Common myeloid progenitor, CD34-positive (primary cell): ENCODE measurements around the gene SLCO3A1.
"Not testable (repeated sequence)": the region's sequence is repeated elsewhere in the genome, so short reads cannot be mapped to it uniquely, and the experiment has no call there.

Experiments used
- CTCF ChIA-PET: fragments of 350-600 bp; sonication (Branson Sonifier 250); formaldehyde crosslinking; loops from one replicate; lab custom pipeline; 2021; ENCODE audit warnings: antibody characterized with exemption; lab: Charles Lee
- POLR2A ChIA-PET: fragments of 350-600 bp; sonication (Branson Sonifier 250); formaldehyde crosslinking; loops from one replicate; lab custom pipeline; 2021; ENCODE audit warnings: antibody characterized with exemption; lab: Charles Lee
- DNase-seq, 3 donors: peaks; one replicate each; pipeline versions ENCODE4 v3.0.0 to v3.0.0-alpha.2; 2013
- H3K27ac ChIP-seq, 2 experiments: 1 replicate in 1 of 2; 2 replicates in 1 of 2; pipeline ENCODE4 v1.7.0; 2013; ENCODE audit warnings: inconsistent platforms in 2 of 2, low read length in 2 of 2, mild to moderate bottlenecking in 2 of 2, low read depth in 1 of 2, moderate library complexity in 1 of 2; ENCODE audit not compliant: severe bottlenecking in 2 of 2, insufficient read depth in 1 of 2, poor library complexity in 1 of 2
- H3K27me3 ChIP-seq, 5 experiments: replicated peaks in 2 of 5; 1 replicate in 3 of 5; 2 replicates in 2 of 5; pipeline versions ENCODE4 v1.6.1 to v1.7.0; 2013; ENCODE audit warnings: low read length in 4 of 5, mild to moderate bottlenecking in 2 of 5, moderate library complexity in 2 of 5, inconsistent platforms in 1 of 5; ENCODE audit not compliant: insufficient read depth in 5 of 5, control insufficient read depth in 4 of 5
- H3K36me3 ChIP-seq, 4 experiments: 1 replicate in 2 of 4; 2 replicates in 2 of 4; pipeline versions ENCODE4 v1.6.1 to v1.7.0; 2013; ENCODE audit warnings: low read length in 3 of 4, control low read depth in 1 of 4, mild to moderate bottlenecking in 1 of 4; ENCODE audit not compliant: control insufficient read depth in 4 of 4, insufficient read depth in 4 of 4
- H3K4me1 ChIP-seq, 4 experiments: 1 replicate in 3 of 4; 2 replicates in 1 of 4; pipeline versions ENCODE4 v1.6.1 to v1.7.1; 2013; ENCODE audit warnings: low read length in 3 of 4, mild to moderate bottlenecking in 3 of 4, control low read depth in 1 of 4, inconsistent platforms in 1 of 4, moderate library complexity in 1 of 4; ENCODE audit not compliant: control insufficient read depth in 4 of 4, insufficient read depth in 4 of 4; ENCODE audit errors: control extremely low read depth in 1 of 4
- H3K4me3 ChIP-seq, 7 experiments: 1 replicate in 4 of 7; 2 replicates in 3 of 7; pipeline versions ENCODE4 v1.5.1 to v1.7.0; 2013; ENCODE audit warnings: mild to moderate bottlenecking in 7 of 7, low read length in 6 of 7, moderate library complexity in 6 of 7, inconsistent platforms in 2 of 7, low read depth in 2 of 7, control low read depth in 1 of 7; ENCODE audit not compliant: insufficient read depth in 4 of 7, control insufficient read depth in 1 of 7; ENCODE audit errors: extremely low read depth in 1 of 7
- H3K9me3 ChIP-seq, 5 experiments: 1 replicate in 4 of 5; 2 replicates in 1 of 5; pipeline versions ENCODE4 v1.6.1 to v1.7.1; 2013; ENCODE audit warnings: low read length in 4 of 5, mild to moderate bottlenecking in 2 of 5, inconsistent platforms in 1 of 5, low read depth in 1 of 5, moderate library complexity in 1 of 5; ENCODE audit not compliant: control insufficient read depth in 4 of 5, insufficient read depth in 2 of 5; ENCODE audit errors: control extremely low read depth in 1 of 5
- WGBS: methylation state at CpG from one replicate; pipeline ENCODE4 v1.1.5; 2013; ENCODE audit not compliant: insufficient coverage; 5-methylcytosine and 5-hydroxymethylcytosine counted together

Gene SLCO3A1

GRCh38 chr15:91954292-91954691 is 100.8 kb downstream of the SLCO3A1 start:
- WGBS, result 79% methylated on average over 3 of the region's 7 CpGs
- DNase-seq, result no peak
- no peak overlapping the region for H3K27ac ChIP-seq
- POLR2A ChIA-PET, result no interaction called here
- H3K4me1 ChIP-seq, result peaks cover 0 to 7% (median 0%) of the 10 kb centered on the region in 4 experiments
- H3K36me3 ChIP-seq, result peaks cover 0 to 2% (median 0%) of the 10 kb centered on the region in 4 experiments
- no peaks in the 10 kb centered on the region for H3K9me3 ChIP-seq
- H3K27me3 ChIP-seq, result no peaks in the 10 kb centered on the region
- H3K4me3 ChIP-seq, result no peak overlapping the region
- CTCF ChIA-PET, result no interaction called here

DNA sequence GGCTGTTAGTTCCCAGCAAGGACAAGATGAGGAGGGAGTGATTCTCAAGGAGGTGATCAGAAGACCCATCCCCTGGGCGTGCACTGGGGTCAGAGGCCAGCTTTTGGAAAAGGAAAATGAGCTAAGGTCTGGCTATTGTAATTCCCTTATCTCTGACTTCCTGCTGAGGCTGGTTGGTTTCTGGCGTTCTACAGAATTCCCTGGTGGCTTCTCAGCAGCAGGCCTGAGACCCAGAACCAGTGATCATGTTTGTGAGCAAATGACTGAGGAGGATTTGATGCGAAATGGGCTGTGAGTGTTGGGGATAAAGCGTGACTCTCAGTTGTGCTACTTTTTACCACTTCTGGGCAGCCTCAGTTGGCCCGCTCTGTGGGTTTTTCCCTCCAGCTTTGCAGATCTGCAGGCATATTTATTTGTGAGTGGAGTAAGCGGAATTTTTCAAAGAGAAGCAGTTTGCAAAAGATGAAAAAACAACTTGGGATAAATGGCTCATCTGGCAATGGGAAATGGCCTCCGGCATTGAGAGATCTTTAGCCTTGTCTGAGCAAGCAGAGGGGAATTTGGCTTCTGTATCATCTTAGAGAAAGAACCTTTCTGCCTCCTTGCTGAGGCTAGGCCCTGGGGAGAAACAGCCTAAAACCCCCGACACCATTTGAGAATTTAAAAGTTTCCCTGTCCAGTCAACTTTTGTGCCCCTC is 102.7 kb downstream of the SLCO3A1 start:
- Histone ChIP-seq H3K27me3 (no peaks in the 10 kb centered on the region), H3K9me3 (no peaks in the 10 kb centered on the region), H3K4me3 (no peak overlapping the region), H3K27ac (no peak overlapping the region), H3K36me3 (peaks cover 0 to 2% (median 0%) of the 10 kb centered on the region in 4 experiments), H3K4me1 (no peaks in the 10 kb centered on the region)
- WGBS, result 88% methylated on average over 7 of the region's 8 CpGs
- ChIA-PET CTCF (interaction anchor here (1.4 kb wide), 1 partner anchor 9 kb away, joined by 3 read pairs; no protein-coding TSS in a partner anchor), POLR2A (no interaction called here)
- no peak for DNase-seq

GRCh38 chr15:91961357-91961756 is 107.8 kb downstream of the SLCO3A1 start:
- Histone ChIP-seq H3K4me1 (peaks cover 0 to 11% (median 4%) of the 10 kb centered on the region in 4 experiments), H3K4me3 (no peak overlapping the region), H3K27ac (no peak overlapping the region), H3K9me3 (peaks cover 0 to 2% (median 0%) of the 10 kb centered on the region in 5 experiments), H3K36me3 (peaks cover 0 to 2% (median 0%) of the 10 kb centered on the region in 4 experiments), H3K27me3 (no peaks in the 10 kb centered on the region)
- ChIA-PET CTCF (no interaction called here), POLR2A (no interaction called here)
- DNase-seq, result no peak
- WGBS, result no CpG with 5 or more reads among the region's 2 CpGs

GRCh38 chr15:91963747-91964146 is 110.2 kb downstream of the SLCO3A1 start:
- DNase-seq, H3K9me3 ChIP-seq, H3K27ac ChIP-seq, H3K4me3 ChIP-seq, H3K36me3 ChIP-seq, H3K27me3 ChIP-seq, POLR2A ChIA-PET: not testable (repeated sequence)
- CTCF ChIA-PET, result interaction anchor here (1.2 to 2.3 kb wide), 3 partner anchors 17 to 113 kb away, joined by 3 to 7 read pairs (median 4); no protein-coding TSS in a partner anchor
- peaks cover 0 to 11% (median 4%) of the 10 kb centered on the region in 4 experiments for H3K4me1 ChIP-seq
- 91% methylated on average over 7 of the region's 7 CpGs for WGBS

DNA sequence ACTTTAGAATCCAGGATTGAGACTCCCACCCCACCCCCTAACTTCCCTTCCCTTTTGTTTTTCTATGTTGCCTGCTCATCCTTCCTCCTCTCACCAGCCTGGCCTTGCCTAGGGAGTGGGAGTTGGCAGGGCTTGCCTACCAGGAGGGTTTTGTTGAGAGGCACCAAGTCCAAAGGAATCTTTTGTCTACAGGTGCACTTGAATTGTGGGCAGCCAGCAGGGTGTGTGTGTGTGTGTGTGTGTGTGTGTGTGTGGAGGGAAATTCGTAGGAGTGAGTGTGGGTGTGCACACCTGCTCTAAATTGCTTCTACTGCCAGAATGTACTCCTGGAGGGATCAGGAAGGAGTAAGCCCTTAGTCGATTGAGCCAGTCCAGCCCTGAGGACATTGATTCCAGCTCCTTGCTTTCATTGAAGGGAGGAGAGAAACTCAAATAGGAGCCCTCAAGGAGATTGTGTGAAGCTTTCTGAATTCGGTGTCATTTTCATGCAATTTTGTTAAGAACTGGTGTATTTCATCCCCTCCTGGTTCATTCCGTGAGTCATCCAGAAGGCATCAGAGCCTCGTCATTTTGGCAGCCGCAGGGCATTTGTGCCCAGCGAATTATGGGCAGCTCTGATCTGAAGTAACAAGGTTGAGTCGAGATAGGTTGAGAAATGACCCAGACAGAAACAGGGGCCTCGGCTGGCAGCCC is 112.1 kb downstream of the SLCO3A1 start:
- H3K4me3 ChIP-seq, result no peak overlapping the region

DNA sequence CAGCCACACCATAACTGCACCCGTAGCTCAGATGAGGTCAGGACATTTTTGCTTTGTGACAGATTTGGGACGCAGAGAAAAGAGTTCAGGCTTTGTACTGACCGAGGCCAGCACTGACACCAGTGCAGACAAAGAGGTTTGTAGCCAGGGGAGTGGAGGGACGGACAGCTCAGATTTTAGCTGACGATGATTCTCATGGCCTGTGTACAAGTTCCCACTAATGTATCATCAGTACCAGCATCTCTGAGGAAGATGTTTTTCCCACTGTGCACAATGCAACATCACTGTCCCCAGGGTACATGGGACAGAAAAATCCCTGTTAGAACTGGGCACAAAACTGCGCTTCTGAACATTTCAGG is 112.7 kb downstream of the SLCO3A1 start:
- Histone ChIP-seq H3K4me1 (peaks cover 0 to 11% (median 4%) of the 10 kb centered on the region in 4 experiments), H3K27ac (no peak overlapping the region), H3K36me3 (no peaks in the 10 kb centered on the region), H3K27me3 (no peaks in the 10 kb centered on the region), H3K9me3 (peaks cover 0 to 2% (median 0%) of the 10 kb centered on the region in 5 experiments), H3K4me3 (no peak overlapping the region)
- 95% methylated on average over 6 of the region's 6 CpGs for WGBS
- CTCF ChIA-PET, result no interaction called here
- POLR2A ChIA-PET, result no interaction called here
- DNase-seq, result no peak

More for the DNA sequence above, 112.1 kb downstream of the SLCO3A1 start:
- CTCF ChIA-PET, result no interaction called here
- POLR2A ChIA-PET, result no interaction called here
- Histone ChIP-seq H3K36me3 (no peaks in the 10 kb centered on the region), H3K27me3 (no peaks in the 10 kb centered on the region), H3K4me1 (peaks cover 0 to 11% (median 4%) of the 10 kb centered on the region in 4 experiments), H3K27ac (no peak overlapping the region), H3K9me3 (peaks cover 0 to 2% (median 0%) of the 10 kb centered on the region in 5 experiments)
- 93% methylated on average over 9 of the region's 9 CpGs for WGBS
- DNase-seq, result no peak
